Colon (tissue), 2 donors: ENCODE results near the gene GNG7.
"Not testable (repeated sequence)": the region's sequence is repeated elsewhere in the genome, so short reads cannot be mapped to it uniquely, and the experiment has no call there.

ENCODE experiments used
- FAIRE-seq: peaks from 2 replicates; lab custom pipeline; 2012; peaks lifted over from hg19 to GRCh38; lab: Jason Lieb, UNC
- donor health status: control.
- donor health status: control.

Gene GNG7

DNA sequence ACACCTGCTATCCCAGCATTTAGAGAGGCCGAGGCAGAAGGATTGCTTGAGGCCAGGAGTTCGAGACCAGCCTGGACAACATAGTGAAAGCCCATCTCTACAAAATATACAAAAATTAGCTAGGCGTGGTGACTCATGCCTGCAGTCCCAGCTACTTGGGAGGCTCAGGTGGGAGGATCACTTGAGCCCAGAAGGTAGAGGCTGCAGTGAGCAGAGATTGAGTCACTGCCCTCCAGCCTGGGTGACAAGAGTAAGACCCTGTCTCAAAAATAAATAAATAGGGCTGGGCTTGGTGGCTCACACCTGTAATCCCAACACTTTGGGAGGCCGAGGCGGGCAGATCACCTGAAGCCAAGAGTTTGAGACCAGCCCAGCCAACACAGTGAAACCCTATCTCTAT is 238.8 kb downstream of the GNG7 start:
- FAIRE-seq, result not testable (repeated sequence)

DNA sequence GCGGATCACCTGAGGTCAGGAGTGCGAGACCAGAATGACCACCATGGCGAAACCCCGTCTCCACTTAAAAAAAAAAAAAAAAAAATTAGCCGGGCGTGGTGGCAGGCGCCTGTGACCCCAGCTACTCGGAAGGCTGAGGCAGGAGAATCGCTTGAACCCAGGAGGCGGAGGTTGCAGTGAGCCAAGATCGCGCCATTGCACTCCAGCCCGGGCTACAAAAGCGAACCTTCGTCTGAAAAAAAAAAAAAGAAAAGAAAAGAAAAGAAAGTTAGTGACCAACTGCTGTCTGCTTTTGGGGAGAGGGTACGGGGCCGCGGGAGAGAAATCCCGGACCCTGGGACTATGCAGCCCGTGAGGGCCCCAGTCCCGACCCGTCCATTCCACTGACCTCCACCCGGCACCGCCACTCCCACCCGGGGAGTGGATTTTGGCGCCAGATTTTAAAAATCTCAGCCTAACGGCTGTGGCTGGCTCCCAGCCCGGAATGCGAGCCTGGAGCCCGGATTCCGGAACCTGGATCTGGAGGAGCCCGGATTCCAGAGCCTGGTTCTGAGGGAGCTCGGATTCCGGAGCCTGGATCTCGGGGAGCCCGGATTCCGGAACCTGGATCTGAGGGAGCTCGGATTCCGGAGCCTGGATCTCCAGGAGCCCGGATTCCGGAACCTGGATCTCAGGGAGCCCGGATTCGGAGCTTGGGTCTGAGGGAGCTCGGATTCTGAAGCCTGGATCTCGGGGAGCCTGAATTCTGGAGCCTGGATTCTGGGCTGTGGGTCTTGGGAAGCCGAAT is 239.7 kb downstream of the GNG7 start:
- FAIRE-seq, result no peak

DNA sequence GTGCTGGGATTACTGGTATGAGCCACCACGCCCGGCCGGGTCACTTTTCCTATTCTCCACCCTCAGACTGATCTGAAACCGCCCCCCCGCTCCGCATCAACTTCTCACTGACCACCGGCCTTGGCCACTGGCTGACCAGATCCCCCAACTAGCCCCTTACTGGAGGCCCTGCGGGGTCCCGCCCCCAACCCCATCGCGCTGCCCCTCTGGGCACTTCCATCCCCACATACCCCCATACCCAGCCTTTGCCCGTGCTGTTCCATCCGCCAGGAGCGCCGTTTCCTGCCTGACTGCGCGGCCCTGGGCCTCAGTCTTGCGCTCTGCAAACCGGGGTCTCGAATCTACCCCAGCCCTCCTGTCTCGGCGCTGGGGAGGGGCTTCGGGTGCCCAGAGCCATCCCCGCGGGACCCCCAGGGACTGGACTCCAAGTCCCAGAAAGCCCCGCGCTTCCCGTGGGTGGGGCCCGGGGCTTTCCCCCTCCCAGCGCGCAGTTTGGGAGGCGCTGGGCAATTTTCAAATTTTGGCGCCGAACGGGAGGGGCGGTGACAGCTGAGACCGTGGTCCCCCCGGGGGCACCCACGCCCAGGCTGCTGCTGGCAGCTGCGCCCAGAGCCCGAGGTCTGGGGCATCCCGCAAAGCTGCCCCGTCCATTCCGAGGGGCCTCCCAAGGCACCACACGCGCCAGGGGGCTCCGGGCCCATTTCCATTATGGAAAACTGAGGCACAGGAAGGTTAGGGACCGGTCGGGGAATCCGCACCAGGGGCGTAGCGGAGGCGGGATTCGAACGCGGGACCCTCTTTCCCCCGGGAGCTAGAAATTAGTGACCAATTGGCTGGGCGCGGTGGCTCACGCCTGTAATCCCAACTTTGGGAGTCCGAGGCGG is 240.5 kb downstream of the GNG7 start:
- FAIRE-seq, result no peak
